IPS-18a (cell line): Measurements from ENCODE around the gene SPEM3.
"Not testable (repeated sequence)": the region's sequence is repeated elsewhere in the genome, so short reads cannot be mapped to it uniquely, and the experiment has no call there.

Experiments
- H3K27ac ChIP-seq: one replicate; pipeline ENCODE4 v1.5.1; 2013; ENCODE audit warnings: low read length
- H3K27me3 ChIP-seq: one replicate; pipeline ENCODE4 v1.6.1; 2013; ENCODE audit warnings: mild to moderate bottlenecking, low read length; ENCODE audit not compliant: control insufficient read depth, insufficient read depth
- H3K36me3 ChIP-seq: one replicate; pipeline ENCODE4 v1.6.1; 2013; ENCODE audit warnings: low read depth, low read length; ENCODE audit not compliant: control insufficient read depth
- H3K4me1 ChIP-seq: one replicate; pipeline ENCODE4 v1.6.1; 2013; ENCODE audit warnings: low read depth, low read length; ENCODE audit not compliant: control insufficient read depth
- H3K4me3 ChIP-seq: one replicate; pipeline ENCODE4 v1.5.1; 2013; ENCODE audit warnings: low read length
- H3K9ac ChIP-seq: one replicate; pipeline ENCODE4 v1.6.1; 2013; ENCODE audit warnings: mild to moderate bottlenecking, low read length, moderate library complexity
- H3K9me3 ChIP-seq: one replicate; pipeline ENCODE4 v1.6.1; 2013; ENCODE audit warnings: low read depth, low read length; ENCODE audit not compliant: control insufficient read depth

SPEM3 gene

DNA sequence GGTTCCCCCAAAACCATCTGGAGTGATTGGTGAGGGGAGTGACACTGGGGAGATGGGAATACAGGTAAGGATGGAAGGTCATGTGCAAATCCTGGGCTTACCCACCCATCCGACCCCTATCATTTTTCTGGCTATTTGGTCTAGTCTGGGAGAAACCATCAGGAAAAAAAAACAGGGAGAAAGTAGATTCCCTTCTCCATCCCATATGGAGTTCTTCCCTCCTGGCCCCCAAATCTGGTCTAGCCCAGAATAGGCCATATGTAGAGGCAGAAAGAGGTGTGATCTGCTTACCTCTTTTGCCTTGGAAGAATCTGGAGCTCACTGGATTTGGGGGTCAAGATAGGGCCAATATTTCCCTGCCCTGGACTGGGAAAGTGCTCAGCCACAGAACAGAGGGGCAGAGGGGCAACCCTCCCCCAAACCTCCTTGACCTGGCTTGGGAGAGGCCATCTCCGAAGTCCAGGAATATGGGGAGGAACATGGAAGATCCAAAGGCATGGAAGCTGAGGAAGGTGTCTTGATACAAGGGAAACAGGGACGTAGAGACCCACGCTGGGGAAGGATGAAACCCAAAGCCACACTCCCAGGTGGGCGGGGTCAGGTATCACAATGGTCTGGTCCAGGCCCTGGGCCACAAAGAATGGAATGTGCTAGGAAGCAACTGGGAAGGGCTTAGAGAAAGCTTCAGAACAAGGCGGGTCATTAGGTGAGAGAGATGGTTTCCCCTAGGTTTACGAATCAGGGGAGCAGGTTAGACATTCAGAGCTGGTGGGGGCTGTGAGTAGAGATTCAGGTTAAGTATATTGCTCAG lies 32.4 kb downstream of the SPEM3 start:
- H3K27me3 ChIP-seq: no peaks in the 10 kb centered on the region
- no peak overlapping the region for H3K4me3 ChIP-seq
- no peak overlapping the region for H3K27ac ChIP-seq
- H3K36me3 ChIP-seq: no peaks in the 10 kb centered on the region
- peaks cover 6% of the 10 kb centered on the region for H3K4me1 ChIP-seq
- H3K9ac ChIP-seq: no peak overlapping the region
- H3K9me3 ChIP-seq: no peaks in the 10 kb centered on the region

DNA sequence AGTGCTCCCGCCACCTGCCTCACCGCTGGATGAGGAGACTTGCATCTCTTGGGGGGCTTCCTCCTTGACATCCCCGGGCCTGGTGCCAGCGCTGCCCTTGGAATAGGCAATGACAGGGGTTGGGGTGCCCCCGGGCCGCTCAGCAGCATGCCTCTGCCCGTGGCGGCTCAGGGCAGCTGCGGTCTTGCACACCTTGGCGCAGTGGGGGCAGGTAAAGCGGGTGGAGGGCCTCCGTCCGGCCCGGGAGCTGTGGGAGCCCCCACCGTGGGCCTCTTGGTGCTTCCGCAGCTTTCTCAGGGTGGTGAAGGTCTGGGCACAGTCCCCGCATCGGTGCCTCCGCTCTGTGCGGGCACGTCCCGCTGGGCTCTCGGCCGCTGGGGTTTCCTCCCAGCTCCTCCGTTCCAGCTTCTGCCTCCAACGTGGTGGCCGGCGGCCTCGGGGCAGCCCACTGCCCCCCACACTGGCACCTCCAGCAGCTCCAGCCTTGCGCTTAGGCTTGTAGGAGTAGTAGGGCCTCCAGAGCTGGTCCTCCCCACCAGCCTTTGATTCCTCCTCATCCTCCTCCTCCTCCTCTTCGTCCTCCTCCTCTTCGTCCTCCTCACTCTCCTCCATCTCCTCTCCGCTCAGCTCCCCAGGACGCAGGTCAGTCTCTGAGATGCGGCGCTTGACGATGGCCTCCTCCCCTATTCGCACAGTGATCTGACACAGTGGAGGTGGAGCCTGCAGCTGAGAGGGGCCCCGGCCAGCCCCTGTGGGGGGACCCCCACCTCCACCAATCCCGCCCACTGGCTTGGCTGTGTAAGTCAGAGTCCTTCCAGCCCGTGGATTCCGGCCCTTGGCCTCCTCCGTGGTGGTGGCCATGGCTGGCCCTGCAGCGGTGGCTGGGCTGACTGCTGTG lies 34.1 kb downstream of the SPEM3 start:
- H3K27me3 ChIP-seq: no peaks in the 10 kb centered on the region
- H3K4me1 ChIP-seq: peaks cover 6% of the 10 kb centered on the region
- H3K9me3 ChIP-seq: no peaks in the 10 kb centered on the region
- H3K9ac ChIP-seq: no peak overlapping the region
- no peaks in the 10 kb centered on the region for H3K36me3 ChIP-seq
- H3K4me3 ChIP-seq: no peak overlapping the region
- H3K27ac ChIP-seq: no peak overlapping the region

DNA sequence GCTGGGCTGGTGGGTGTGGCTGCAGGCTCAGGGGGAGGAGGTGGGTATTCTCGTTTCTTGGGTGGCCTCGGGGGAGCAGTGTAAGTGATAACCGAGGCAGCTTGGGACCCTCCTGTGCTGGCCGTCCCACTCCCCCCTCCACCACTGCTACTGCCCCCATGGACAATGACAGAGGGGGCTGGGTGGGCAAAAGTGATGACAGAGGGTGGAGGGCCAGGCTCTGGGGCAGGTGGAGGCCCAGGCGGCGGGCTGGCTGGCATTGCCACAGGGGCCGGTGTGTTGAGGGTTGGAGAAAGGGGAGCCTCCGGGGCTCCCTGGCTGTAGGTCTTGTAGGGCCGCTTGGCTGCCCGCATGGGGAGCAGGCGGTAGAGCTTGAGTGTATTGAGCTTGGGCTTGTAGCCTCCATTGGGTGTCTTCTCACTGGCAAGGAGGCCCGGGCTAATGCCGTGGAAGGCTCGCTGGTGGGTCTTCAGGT lies 34.8 kb downstream of the SPEM3 start:
- H3K9me3 ChIP-seq: no peaks in the 10 kb centered on the region
- H3K4me1 ChIP-seq: peaks cover 6% of the 10 kb centered on the region
- no peak overlapping the region for H3K27ac ChIP-seq
- H3K9ac ChIP-seq: no peak overlapping the region
- H3K4me3 ChIP-seq: no peak overlapping the region
- no peaks in the 10 kb centered on the region for H3K27me3 ChIP-seq
- H3K36me3 ChIP-seq: no peaks in the 10 kb centered on the region

DNA sequence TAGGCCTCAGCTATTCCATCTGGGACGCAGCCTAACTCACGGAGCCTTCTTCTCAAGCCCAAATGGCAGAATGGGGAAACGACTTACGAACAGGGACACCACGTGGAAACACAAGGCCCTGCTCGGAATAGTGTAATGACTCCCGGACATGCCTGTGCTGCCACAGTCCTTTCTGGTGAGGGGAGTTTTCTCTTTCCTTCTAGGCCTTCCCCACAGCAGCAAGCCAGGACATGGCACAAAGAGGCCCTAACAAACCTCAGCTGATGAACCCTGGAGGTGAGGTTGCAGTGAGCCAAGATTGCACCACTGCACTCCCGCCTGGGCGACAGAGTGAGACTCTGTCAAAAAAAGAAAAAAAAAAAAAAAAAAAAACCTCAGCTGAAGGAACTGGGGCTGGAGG lies 35.4 kb downstream of the SPEM3 start:
- peaks cover 6% of the 10 kb centered on the region for H3K4me1 ChIP-seq
- no peaks in the 10 kb centered on the region for H3K27me3 ChIP-seq
- no peak overlapping the region for H3K4me3 ChIP-seq
- H3K9me3 ChIP-seq: no peaks in the 10 kb centered on the region
- H3K27ac ChIP-seq: no peak overlapping the region
- H3K9ac ChIP-seq: no peak overlapping the region
- H3K36me3 ChIP-seq: no peaks in the 10 kb centered on the region

DNA sequence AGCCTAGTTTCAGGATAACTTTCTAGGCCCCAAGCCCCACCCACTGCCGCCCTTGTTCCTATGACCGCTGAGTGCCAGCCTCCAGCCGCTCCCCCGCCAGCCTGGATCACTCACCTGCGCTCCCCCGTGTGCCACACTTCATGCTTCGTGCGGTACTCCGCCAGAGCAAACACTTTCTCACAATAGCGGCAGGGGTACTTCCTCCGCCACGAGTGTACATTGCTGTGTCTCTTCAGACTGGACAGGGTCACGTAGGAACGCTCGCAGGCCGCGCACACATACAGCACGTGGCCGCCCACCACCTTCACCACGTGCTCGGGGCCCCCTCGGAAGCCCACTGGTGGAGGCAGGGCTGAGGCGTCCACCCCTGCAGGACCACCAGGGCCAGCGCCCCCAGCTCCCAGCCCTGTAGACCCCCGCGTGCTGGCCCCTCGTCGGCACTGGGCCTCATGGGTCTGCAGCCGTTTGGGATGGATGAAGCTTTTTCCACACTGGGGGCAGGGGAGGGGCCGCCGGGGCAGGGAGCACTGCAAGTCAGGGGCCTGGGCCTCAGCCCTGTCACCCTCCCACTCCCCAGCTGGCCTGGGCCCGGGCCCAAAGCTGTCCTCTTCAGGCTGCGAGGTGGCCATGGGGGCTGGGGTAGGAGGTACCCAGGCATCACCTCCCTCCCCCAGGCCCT lies 37.1 kb downstream of the SPEM3 start:
- no peak overlapping the region for H3K27ac ChIP-seq
- H3K4me3 ChIP-seq: no peak overlapping the region
- no peaks in the 10 kb centered on the region for H3K9me3 ChIP-seq
- H3K4me1 ChIP-seq: peaks cover 5% of the 10 kb centered on the region
- H3K36me3 ChIP-seq: no peaks in the 10 kb centered on the region
- no peak overlapping the region for H3K9ac ChIP-seq
- H3K27me3 ChIP-seq: no peaks in the 10 kb centered on the region

DNA sequence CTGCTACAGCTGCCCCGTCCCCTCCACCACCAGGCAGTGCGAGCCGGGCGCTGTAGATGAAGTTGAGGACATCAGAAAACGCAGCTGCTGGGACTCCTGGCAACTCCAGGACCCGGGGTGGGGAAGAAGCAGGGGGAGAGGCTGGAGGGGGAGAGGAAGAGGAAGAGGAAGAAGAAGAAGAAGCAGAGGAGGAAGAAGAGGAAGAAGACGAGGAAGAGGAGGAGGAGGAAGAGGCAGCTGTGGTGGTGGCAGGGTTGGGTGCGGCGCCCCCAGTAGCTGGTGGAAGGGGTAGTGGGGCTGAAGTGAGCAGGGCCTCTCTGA lies 37.6 kb downstream of the SPEM3 start:
- Histone ChIP-seq H3K27me3 (no peaks in the 10 kb centered on the region), H3K4me3 (no peak overlapping the region), H3K4me1 (no peaks in the 10 kb centered on the region), H3K36me3 (no peaks in the 10 kb centered on the region), H3K27ac (no peak overlapping the region), H3K9me3 (no peaks in the 10 kb centered on the region), H3K9ac (no peak overlapping the region)

DNA sequence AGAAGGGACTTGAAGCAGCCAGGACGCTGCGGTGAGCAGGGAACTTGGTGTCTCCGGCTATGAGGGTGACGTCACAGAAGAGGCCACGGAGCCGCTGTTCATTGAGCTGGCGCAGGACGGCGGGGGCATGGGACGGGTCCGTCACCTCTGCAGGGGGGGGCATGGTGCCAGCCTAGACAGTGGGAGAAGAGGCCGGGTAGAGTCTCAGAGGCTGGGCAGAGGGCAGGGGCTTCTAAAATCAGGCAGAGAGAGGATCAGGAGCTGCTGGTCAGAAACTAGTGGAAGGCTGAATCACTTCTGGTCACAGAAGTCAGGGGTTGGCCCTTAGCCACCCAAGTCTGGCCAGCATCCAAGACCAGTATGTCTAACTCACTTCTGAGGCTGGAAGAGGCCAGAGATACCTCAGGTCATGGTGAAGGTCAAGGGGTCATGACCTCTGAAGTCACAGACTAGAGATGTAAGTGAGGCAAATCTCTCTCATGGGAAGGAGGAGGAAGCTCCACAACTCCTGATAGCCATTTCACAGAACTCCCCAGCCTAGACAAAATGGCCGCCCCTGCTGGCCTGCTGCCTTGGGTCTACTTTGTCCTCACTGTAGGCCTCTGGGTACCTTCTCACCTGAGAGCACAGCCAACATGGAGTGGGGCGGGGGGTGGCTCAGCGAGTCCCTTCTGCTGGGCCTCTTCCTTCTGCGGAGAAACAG lies 38.1 kb downstream of the SPEM3 start:
- H3K27ac ChIP-seq: no peak overlapping the region
- no peaks in the 10 kb centered on the region for H3K9me3 ChIP-seq
- no peak overlapping the region for H3K4me3 ChIP-seq
- no peak overlapping the region for H3K9ac ChIP-seq
- no peaks in the 10 kb centered on the region for H3K27me3 ChIP-seq
- H3K36me3 ChIP-seq: no peaks in the 10 kb centered on the region
- no peaks in the 10 kb centered on the region for H3K4me1 ChIP-seq

DNA sequence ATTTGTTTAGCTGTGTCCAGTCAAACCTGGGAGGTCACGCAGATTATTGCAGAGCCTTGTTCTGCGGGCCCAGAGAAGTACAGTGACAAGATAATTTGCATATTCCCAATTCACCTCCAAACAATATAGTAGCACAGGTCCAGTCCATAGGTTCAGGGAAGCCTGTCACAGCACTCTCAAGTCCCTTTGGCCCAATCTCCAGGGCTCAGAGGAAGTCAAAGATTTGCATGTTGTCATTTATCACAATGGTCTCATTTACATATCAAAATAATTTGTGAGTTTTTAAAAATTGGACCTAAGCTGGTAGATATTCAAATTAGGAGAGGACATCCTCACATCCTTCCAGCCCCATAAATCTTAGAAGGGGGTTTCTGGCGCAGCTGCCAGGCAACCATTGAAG lies 38.8 kb downstream of the SPEM3 start:
- H3K27ac ChIP-seq: no peak overlapping the region
- H3K9me3 ChIP-seq: no peaks in the 10 kb centered on the region

DNA sequence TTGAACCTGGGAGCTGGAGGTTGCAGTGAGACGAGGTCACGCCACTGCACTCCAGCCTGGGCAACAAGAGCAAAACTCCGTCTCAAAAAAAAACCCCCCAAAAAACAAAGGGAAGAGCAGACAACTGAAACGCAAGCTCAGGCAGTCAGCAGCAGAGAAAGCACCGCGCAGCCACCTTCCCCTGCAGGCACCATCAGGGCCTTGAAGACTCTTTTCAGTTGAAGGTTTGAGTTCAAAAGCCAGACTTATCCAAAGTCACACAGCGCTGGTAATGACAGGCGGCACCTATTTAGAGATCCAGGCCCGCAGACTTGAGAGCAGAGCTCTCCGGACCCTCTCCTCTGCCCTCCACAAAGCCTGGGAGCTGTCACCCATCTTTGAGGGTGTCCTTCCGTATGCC lies 39.6 kb downstream of the SPEM3 start:
- no peaks in the 10 kb centered on the region for H3K36me3 ChIP-seq
- no peaks in the 10 kb centered on the region for H3K9me3 ChIP-seq
- no peaks in the 10 kb centered on the region for H3K27me3 ChIP-seq
- no peak overlapping the region for H3K27ac ChIP-seq
- H3K4me1 ChIP-seq: no peaks in the 10 kb centered on the region
- H3K9ac ChIP-seq: no peak overlapping the region
- H3K4me3 ChIP-seq: no peak overlapping the region

More for the DNA sequence above, 38.8 kb downstream of the SPEM3 start:
- no peaks in the 10 kb centered on the region for H3K4me1 ChIP-seq
- H3K36me3 ChIP-seq: no peaks in the 10 kb centered on the region
- H3K27me3 ChIP-seq: no peaks in the 10 kb centered on the region
- H3K4me3 ChIP-seq: no peak overlapping the region
- H3K9ac ChIP-seq: no peak overlapping the region

DNA sequence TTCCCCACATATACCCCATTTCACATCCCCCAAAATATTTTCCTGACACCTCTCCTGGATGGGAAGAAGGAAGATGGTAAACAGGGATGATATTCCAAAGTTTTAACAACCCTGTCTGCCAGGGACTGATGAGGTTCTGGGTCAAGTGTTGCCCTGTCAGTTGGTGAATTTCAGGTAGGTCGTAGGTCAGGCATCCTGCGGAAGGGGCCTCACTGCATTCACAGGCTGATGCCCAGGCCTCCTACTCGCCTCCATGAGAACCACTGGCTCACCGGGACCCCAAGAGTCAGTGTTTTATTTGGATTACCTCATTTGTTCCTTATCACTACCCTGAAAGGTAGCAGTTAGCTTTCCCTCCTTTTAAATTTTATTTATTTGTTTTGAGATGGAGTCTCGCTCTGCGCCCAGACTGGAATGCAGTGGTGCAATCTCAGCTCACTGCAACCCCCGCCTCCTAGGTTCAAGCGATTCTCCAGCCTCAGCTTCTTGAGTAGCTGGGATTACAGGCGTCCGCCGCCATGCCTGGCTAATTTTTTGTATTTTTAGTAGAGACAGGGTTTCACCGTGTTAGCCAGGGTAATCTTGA lies 40.2 kb downstream of the SPEM3 start:
- Histone ChIP-seq H3K4me3 (no peak overlapping the region), H3K4me1 (no peaks in the 10 kb centered on the region), H3K27me3 (no peaks in the 10 kb centered on the region), H3K27ac (no peak overlapping the region), H3K9ac (no peak overlapping the region), H3K36me3 (no peaks in the 10 kb centered on the region), H3K9me3 (no peaks in the 10 kb centered on the region)

DNA sequence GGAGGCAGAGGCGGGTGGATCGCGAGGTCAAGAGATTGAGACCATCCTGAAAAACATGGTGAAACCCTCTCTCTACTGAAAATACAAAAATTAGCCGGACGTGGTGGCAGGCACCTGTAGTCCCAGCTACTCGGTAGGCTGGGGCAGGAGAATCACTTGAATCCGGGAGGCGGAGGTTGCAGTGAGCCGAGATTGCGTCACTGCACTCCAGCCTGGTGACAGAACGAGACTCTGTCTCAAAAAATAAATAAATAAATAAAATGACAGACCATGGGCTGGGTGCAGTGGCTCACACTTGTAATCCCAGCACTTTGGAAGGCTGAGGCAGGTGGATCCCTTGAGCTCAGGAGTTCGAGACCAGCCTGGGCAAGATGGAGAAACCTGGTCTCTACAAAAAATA lies 41.2 kb downstream of the SPEM3 start:
- H3K27me3 ChIP-seq, H3K9me3 ChIP-seq, H3K4me3 ChIP-seq, H3K9ac ChIP-seq, H3K4me1 ChIP-seq, H3K27ac ChIP-seq, H3K36me3 ChIP-seq: not testable (repeated sequence)
